Measurements from ENCODE around the gene LRG1. TPM values are rescaled to one million over a fixed set of nuclear protein-coding genes. Genes with fewer than 3 reads are reported as not detected.

LRG1 gene
- polyA plus RNA-seq, 1 donor (not counting 4 experiments of a cell fraction or from before 2014, with no cell fraction given): 1.2 TPM

- peaks cover 30% of the 10 kb centered on the region for H3K27me3 ChIP-seq (ENCODE audit: control insufficient read depth, extremely low read depth, insufficient read depth, low read length)
- no peak overlapping the region for H3K27ac ChIP-seq (ENCODE audit: control insufficient read depth, insufficient read depth, low read length)
- no peaks in the 10 kb centered on the region for H4K20me1 ChIP-seq (ENCODE audit: control insufficient read depth, extremely low read depth, insufficient read depth, low read length)
- TF ChIP-seq EZH2 (IDR thresholded peaks at IDR 0.05; ENCODE audit: low read length) (no peak), CTCF (optimal IDR thresholded peaks at IDR 0.05 in 1 of 3, IDR thresholded peaks at IDR 0.05 in 1 of 3, conservative IDR thresholded peaks at IDR 0.05 in 1 of 3; ENCODE audit: extremely low read depth in 1 of 3, insufficient read depth in 2 of 3, low read length in 3 of 3) (no peak)
- no peaks in the 10 kb centered on the region for H3K79me2 ChIP-seq (ENCODE audit: control insufficient read depth, insufficient read depth, low read length)
- H2AFZ ChIP-seq (ENCODE audit: control insufficient read depth, low read length): no peak overlapping the region
- no peak overlapping the region for H3K9ac ChIP-seq (ENCODE audit: control insufficient read depth, extremely low read depth, insufficient read depth, low read length)
- H3K9me1 ChIP-seq (ENCODE audit: control insufficient read depth, extremely low read depth, insufficient read depth, low read length): no peaks in the 10 kb centered on the region
- dilution Hi-C loops (cut with MboI; ENCODE audit: extremely low pct_ligation_motif_present, low sequenced_read_pairs): no loop called here
- no peaks in the 10 kb centered on the region for H3K36me3 ChIP-seq (ENCODE audit: control insufficient read depth in 2 of 2, extremely low read depth in 1 of 2, insufficient read depth in 2 of 2, low read length in 2 of 2)
- H3K9me3 ChIP-seq (ENCODE audit: control insufficient read depth, low read depth, low read length): no peaks in the 10 kb centered on the region
- H3K4me2 ChIP-seq (ENCODE audit: control insufficient read depth, extremely low read depth, insufficient read depth, low read depth, low read length): peak overlapping the region; percentile 69
- H3K4me3 ChIP-seq (ENCODE audit: control insufficient read depth in 2 of 3, extremely low read depth in 1 of 3, insufficient read depth in 2 of 3, low read depth in 1 of 3, low read length in 3 of 3): peak overlapping the region; percentile 36 to 51 (median 49)
- FAIRE-seq: no peak
- H3K4me1 ChIP-seq (ENCODE audit: control insufficient read depth, extremely low read depth, insufficient read depth, low read length): peaks cover 5% of the 10 kb centered on the region
- no peak for DNase-seq (ENCODE audit: low read depth, low spot score)
These were observed 45.0 kb upstream of the LRG1 start for GRCh38 chr19:4584670-4585460.

GRCh38 chr19:4583961-4584669 lies 44.3 kb upstream of the LRG1 start:
- H2AFZ ChIP-seq (ENCODE audit: control insufficient read depth, low read length): peak overlapping the region; percentile 40

More at GRCh38 chr19:4583961-4584669, 44.3 kb upstream of the LRG1 start:
- Histone ChIP-seq H3K27ac (ENCODE audit: control insufficient read depth, insufficient read depth, low read length) (no peak overlapping the region), H3K4me1 (ENCODE audit: control insufficient read depth, extremely low read depth, insufficient read depth, low read length) (peaks cover 5% of the 10 kb centered on the region), H3K9ac (ENCODE audit: control insufficient read depth, extremely low read depth, insufficient read depth, low read length) (no peak overlapping the region), H3K4me2 (ENCODE audit: control insufficient read depth, extremely low read depth, insufficient read depth, low read depth, low read length) (peak overlapping the region; percentile 69), H3K4me3 (ENCODE audit: control insufficient read depth in 2 of 3, extremely low read depth in 1 of 3, insufficient read depth in 2 of 3, low read depth in 1 of 3, low read length in 3 of 3) (peak overlapping the region; percentile 36 to 51 (median 49)), H3K9me3 (ENCODE audit: control insufficient read depth, low read depth, low read length) (no peaks in the 10 kb centered on the region), H3K9me1 (ENCODE audit: control insufficient read depth, extremely low read depth, insufficient read depth, low read length) (no peaks in the 10 kb centered on the region), H4K20me1 (ENCODE audit: control insufficient read depth, extremely low read depth, insufficient read depth, low read length) (no peaks in the 10 kb centered on the region), H3K79me2 (ENCODE audit: control insufficient read depth, insufficient read depth, low read length) (no peaks in the 10 kb centered on the region), H3K27me3 (ENCODE audit: control insufficient read depth, extremely low read depth, insufficient read depth, low read length) (peaks cover 38% of the 10 kb centered on the region), H3K36me3 (ENCODE audit: control insufficient read depth in 2 of 2, extremely low read depth in 1 of 2, insufficient read depth in 2 of 2, low read length in 2 of 2) (no peaks in the 10 kb centered on the region)
- TF ChIP-seq EZH2 (IDR thresholded peaks at IDR 0.05; ENCODE audit: low read length) (no peak), CTCF (optimal IDR thresholded peaks at IDR 0.05 in 1 of 3, IDR thresholded peaks at IDR 0.05 in 1 of 3, conservative IDR thresholded peaks at IDR 0.05 in 1 of 3; ENCODE audit: extremely low read depth in 1 of 3, insufficient read depth in 2 of 3, low read length in 3 of 3) (no peak)
- DNase-seq (ENCODE audit: low read depth, low spot score): no peak
- no peak for FAIRE-seq
- dilution Hi-C loops (cut with MboI; ENCODE audit: extremely low pct_ligation_motif_present, low sequenced_read_pairs): no loop called here
